Epidermal melanocyte (primary cell): Measurements from ENCODE around the gene LRRC4C.

Experiments
- DNase-seq: peaks from one replicate; pipeline ENCODE4 v3.0.0; 2011; ENCODE audit warnings: low spot score; ENCODE audit not compliant: insufficient read length

LRRC4C gene

DNA sequence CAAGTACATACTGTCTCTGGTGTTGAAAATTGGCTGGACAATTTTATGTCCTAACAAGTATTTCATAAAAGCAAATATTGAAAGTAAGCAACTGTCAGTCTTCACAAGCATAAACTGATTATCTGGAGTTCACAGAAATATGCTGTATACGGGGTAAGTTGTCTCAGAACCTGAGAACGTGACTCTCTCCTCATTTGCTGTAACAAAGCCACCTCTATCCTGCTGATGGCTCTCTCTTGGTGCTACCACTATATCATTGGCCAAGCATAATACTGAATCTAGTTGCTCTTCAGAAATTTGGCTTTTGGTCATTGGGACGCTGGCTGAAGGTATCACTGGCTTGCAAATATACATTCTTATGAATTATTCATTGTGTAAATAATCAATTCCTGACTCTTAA, 1078.0 kb downstream of the LRRC4C start:
- no peak for DNase-seq

DNA sequence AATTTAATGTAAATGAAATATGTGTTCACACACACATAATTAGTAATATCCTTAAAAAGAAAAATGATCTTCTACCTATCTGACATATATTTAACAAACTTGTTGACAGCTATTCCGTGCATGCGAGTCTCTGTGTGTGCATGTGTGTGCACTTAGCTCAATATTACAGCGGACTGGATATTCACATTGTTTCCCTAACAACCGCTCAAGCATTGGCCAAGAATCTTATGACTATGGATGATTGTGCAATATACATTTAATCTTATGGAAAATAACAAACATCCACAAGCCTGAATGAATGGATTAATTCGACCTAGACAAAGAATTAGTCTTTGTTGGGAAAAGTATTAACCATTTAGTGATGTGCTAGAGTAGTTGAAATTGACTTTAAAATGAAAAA, 1078.6 kb downstream of the LRRC4C start:
- DNase-seq: no peak

DNA sequence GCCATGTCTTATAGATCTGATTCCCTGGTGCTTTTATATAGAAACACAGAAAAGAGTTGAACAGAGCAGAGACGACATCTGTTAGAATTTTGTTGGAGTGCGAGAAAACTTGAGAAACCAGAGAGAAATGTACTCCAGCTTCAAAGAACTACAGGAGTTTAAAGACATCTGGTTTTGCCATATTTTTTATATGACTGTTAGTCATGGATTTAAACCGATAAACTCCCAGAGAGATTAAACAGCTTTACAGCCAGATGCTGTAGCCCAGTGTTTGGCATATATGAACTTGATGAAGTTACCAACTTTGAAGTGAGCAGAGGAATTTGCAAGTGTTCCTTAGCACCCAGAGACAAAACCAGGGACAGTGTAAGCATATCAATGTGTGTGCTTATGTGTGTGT, 1083.1 kb downstream of the LRRC4C start:
- DNase-seq: no peak

DNA sequence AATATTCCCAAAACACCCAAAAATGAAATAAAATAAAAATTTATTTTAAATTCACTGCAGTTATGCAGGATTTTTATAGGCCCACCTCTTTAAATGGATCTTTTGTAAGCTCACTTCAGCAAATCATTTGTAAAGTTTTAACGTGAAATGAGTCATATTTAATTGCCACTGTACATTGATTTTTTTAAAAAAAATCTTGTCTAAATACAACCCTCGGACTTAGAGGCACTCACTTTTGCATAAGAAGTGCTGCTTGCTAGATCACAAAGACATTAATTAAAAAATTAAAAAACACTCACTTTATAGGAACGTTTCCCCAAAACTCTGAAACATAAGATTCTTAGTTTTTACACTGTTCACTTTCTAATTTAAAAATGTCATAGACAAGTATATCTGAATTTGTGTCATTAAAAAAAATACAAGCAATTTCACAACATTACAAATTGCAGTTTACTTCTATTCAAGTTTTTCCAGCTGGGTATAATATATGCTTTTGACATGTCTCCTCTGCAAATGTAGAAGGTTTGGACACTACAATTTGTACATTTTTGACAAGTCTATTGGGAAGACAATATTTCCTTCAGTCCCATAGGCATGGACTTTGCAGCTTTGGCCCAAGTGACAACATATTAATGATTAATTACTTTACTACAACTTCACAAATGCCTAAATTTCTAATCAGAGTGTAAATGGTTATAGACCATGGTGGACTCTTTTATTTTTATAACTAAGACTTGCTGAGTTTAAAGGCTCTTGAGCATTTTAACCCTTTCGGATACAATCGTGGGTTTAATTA, 1088.4 kb downstream of the LRRC4C start:
- DNase-seq: no peak

DNA sequence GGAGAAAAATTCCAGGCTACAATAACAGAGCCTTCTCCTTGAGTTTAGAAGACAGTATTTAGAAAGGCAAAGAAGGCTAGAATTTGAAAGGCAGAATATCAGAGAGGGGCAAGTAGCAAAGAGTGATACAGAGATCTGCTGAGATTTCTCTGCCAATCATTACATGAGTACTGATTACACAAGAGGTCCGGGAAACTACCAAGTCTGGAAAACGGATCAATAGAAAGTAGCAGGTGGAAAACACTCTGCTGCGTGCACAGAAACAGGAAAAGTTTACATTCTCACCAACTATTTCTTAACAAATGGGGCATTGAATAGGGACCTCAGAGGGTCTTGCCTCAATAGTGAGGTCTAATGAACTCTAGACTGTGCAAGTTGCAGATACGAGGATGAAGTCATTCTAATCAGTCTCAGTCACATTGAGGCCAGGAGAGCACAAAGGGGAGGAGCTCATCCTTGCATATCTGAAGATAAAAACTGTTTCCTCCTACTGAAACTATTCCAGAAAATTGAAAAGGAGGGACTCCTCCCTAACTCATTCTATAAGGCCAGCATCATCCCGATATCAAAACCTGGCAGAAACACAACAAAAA, 1099.2 kb downstream of the LRRC4C start:
- no peak for DNase-seq

DNA sequence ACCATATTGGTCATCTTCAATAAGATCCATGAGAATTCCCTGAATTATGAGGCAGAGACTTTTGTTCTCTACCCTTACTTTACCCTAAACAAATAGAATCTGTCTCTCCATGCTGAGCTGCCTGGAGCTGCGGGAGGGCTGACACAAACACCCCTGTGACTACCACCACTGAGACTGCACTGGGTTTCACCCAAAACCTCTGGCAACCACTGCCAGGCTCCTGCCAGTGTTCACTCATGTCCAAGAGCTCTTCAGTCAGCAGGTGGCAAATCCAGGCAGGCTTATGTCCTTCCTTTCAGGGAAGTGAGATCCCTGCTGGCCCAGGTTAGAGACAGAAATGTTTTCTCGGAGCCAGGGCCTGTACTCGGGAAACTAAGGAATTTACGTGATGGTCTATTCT, 1105.3 kb downstream of the LRRC4C start:
- no peak for DNase-seq

DNA sequence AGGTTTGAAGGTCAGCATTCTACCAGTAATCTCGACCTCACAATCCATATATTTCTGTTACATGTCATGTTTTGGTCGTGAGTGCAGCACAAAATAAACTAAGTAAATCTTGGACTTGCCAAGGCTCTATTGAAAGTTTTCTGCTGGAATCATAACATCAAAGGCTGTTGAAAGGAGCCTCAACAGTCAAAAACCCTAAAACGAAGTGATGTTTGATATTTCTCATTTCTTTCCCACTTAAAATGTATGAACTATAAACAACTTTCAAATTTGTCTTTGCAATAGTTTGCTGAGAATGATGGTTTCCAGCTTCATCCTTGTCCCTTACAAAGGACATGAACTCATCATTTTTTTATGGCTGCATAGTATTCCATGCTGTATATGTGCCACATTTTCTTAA, 1118.5 kb downstream of the LRRC4C start:
- DNase-seq: no peak

DNA sequence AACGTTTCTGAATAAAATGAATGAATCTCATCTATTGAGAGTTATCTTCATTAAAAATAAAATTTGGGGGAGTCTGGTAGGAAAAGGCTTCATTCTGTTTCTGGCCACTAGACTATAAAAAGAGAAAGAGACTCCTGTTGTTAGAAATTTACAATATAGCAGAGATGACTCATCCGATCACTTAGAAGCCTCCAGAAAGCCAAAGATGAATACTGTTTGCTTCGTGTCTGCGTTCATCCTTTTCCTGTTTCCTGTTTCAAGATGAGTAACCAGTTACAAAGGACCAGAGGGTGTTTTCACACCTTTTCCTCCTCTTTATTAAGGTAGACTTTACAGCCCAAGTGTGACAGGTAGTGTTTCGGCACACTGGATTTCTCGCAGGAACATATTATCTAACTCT, 1120.7 kb downstream of the LRRC4C start:
- no peak for DNase-seq

DNA sequence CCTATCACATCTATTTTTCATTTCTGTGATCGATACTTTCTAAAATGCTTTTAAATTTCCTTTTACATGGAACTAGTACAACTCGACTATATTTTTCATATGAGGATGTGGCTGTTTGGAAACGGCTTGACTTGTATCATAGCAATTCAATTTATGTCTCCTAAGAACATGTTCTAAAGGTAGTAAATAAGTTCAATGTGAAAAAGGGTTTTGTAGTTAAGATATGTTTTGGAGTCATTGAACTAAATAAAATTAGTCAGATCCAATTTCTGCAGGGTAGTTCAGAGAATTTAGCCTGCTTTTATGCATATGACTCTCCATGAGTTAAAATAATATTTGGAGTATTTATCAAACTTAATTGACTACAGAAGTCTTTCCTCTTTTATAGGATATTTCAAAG, 1121.4 kb downstream of the LRRC4C start:
- no peak for DNase-seq

DNA sequence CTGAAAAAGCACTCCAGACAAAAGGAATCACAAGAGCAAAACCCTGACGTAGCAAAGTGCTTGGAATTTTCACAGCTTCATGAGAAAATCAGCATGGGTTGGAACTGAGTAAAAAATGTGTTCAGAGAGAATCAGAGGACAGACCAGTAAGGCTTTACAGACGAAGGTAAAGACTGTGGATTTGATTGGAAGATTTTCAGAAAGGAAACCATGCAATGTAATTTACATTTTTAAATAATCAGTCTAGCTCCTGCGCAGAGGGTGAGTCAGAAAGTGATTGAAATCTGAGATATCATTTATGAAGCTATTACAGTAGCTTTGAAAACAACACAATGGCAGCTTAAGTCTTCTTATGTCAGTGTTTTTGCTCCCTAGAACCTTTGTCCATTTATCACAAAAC, 1122.3 kb downstream of the LRRC4C start:
- DNase-seq: no peak

DNA sequence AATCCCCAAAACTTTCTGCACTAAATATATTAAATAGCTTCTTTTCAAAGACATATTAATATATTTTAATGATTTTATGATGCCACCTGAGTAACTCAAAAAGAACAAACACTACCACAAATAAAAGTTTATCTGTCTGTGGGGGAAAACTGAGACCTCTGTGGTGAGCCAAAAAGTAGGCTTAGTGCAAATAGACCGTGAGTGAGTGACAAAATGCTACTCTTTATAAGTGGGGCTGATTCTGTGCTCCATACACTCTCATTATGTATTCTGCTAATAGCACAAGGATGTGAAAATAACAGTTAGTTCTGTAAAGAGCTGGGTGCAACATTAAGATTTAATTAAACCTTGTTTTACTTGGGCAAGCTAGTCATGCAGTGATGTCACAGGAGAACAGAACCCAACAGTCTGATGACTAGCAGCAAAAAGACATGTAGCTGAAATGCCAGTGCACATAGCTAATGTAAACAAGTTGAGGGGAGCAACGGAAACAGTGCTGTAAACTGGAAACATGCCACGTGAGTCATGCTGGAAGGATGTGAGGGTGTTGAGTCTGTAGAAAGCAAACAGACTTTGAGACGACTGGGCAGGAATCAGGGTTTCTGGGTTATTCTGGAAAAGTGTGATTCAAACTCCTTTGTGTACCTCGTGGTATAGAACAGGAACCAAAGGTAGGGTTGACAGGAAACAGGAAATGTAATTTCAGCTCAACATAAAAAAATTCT, 1130.4 kb downstream of the LRRC4C start:
- peak; percentile 28 for DNase-seq

DNA sequence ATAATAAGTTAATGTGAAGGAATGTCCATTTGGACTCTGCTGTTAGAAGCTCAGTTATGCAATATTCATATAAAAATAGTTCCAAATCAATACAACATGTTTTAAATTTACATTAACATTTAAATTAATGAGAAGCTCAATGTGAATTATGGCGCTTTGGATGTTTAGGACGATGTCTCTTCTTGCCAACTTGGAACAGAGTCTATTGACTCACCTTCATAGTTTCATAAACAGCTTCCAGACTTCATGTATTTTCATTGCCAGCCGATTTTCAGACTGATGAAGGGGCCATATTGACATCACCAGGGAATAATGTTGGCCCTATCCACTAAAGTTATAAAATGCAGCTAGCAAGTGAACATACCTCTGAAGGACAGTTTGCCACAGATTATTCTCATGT, 1136.2 kb downstream of the LRRC4C start:
- no peak for DNase-seq

DNA sequence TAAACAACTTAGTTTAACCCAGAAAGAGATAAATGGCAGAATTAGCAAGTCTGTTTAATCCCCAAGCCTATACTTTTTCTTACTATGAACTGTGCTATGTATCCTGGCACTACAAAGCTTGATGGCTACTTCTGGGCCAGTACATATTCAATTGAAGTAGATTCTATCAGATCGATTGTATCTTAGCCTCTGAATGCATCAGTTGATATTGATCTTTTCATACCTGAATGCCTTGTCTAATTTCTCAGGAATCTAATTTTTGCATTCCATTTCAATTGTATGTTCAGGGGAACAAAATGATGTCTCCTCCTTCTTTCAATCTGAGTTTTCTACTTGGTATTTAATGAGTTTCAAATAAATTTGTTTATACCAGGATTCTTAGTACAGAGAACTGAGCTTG, 1137.9 kb downstream of the LRRC4C start:
- DNase-seq: no peak

DNA sequence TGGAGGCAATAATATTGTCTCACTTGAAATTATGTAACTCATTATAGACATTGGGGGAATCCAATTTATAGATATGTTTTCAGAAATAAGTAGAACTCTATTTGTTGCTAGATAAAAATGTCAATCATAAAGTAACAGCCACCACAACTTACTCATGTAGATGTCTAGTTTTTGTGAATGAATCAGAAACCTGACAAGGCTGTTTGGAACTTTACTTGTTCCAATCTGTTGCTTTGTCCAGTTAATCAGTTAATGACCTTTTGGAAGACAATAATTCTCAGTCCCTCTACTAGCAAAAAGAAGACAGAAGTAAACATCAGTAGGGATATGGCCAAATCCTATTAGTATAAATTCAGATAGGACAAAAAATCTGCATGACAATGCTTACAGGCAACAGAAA, 1143.3 kb downstream of the LRRC4C start:
- no peak for DNase-seq

DNA sequence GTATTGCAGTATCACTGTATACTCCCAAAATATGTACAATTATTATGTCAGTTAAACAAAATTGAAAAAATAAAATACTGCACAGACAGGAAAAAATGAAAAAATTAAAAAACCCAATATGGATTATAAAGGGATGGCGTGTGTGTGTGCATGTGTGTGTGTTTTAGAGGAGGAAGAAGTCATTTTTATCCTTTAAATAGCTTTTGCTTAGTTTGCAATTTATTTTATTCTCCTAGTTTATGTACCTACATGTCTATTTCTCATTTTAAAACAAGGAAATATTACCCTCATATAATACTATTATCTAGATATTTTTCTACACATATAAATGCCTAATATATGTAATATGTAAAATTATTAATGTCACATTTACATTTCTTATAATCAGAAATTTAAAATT, 1144.3 kb downstream of the LRRC4C start:
- DNase-seq: no peak

DNA sequence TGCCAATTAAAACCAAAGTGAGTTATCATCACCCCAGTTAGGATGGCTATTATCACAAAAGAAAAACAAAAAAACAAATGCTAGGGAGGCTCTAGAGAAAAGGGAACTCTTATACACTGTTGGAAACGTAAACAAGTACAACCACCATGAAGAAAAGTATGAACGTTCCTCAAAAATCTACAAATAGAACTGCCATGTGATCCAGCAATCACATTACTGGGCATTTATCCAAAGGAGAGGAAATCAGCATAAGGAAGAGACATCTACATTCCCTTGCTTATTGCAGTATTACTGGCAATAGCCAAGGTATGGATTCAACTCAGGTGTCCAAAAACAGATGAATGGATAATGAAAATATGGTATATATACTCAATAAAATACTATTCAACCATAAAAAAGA, 1145.1 kb downstream of the LRRC4C start:
- no peak for DNase-seq

DNA sequence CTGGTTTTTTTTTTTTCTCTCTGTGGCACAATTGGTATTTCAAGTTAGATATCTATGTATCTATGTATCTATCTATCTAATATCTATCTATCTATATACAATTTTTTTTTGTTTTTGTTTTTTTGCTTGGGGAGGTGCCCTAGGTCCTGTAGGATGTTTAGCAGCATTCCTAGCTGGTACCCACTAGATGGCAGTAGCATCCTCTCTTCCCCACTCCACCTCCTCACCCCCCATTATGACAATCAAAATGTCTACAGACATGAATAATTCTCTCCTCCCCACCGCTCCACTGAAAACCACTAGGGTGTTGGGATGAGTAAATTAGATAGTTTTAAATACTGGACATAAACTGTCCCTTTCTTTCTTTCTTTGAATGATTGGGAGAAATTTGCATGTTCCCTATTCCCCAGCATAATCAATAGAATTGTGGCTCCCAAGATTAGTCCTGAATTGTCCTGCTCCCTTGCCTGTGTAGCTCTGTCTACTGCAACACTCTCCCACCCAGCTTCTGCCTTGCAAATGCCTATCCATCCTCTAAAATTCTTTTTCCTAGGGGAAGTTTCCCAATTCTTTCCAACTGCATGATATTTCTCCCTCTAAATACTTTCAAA, 1152.4 kb downstream of the LRRC4C start:
- peak; percentile 58 for DNase-seq

DNA sequence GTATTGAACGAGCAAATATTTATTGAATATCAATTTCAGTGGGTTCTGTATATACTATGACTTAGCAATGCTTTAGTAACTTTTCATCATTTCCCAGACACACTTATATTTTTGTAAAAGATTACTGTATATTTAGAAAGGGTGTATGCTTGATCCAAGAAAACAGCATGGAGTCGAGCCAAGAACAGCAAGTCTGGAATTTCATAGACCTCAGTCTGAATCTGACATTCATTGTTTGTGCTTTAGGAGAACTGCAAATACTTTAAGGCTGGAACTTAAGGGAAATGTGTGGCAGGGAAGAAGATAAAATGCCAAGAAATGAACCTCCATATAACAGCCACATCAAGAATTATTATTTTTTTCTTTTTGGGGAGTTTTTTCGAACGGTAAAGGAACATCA, 1156.8 kb downstream of the LRRC4C start:
- no peak for DNase-seq

DNA sequence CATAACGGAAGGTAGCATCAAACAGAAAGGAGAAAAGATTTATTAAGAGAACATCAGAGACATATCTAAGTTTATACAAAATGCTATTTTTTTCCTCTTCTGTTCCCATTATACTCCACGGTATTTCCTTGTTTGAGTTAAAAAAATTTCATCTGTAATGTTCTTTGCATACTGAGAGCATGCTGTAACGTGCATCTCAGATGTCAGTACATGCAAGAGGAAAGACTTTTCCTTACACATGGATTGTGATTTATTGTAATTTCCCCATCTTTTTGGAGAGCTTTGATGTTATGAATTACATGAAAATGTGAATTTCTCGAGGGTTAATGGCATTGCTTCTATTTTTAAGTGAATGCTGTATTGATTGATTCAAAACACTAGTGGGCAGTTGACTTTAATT, 1164.0 kb downstream of the LRRC4C start:
- DNase-seq: no peak

DNA sequence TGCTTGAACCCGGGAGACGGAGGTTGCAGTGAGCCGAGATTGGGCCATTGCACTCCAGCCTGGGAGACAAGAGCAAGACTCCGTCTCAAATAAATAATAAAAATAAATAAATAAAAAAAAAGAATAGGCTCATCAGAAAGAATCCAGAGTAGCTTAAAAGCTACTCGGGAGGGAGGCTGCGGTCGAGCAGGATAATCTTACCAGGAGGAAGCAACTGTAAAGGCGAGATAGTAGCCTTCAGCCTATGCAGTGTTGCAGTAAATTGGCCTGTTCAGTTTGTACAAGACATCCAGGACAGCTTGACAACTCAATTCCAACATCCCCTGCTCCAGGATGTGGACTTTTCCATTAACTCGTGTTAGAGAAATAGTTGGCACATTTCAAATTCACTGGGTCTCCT, 1164.7 kb downstream of the LRRC4C start:
- no peak for DNase-seq

DNA sequence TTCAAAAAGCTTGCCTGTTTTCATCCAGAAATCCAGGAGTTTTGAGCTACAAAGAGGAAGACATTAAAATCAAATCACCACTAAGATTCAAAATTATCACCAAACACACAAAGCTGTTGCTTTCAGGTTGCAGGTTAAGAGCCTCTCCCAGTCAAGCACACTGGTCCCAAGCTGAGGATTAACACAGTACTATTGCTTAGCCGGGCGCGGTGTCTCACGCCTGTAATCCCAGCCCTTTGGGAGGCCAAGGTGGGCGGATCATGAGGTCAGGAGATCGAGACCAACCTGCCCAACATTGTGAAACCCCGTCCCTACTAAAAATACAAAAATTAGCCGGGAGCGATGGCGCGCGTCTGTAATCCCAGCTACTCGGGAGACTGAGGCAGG, 1165.1 kb downstream of the LRRC4C start:
- no peak for DNase-seq

DNA sequence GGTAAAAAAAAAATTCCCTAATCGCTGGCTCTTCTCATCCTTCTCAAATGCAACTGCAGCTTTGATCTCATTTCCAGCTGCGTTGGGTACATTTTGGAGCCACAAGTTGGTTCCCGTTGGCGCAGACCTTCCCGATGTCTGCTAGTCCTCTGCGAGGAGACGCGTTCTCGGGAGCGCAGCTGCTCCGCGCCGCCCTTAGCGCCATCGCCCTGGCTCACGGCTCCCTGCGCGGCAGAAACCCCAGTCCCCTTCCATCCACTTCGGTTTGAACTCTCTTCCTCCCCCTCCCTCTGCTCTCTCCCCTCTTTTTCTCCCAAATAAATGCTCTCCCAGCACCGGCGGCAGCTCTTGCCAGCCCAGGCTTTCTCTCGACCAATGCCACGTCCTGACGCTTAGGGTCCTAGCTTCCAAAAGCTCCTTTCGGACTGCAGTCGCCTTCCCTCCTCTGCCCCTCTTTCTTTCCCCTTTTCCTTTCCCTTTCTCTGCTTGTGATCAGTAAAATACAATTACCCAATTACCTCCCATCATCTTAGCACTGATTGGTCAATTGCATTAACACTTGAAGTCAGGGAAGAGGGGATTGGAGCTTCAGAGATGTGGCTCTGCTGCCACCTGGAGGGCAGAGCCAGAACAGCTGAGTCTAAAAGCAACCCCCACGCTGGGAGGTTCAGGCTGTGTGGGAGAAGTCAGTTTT, 1165.7 kb downstream of the LRRC4C start:
- DNase-seq: peak; percentile 65
